DND-41 (cell line): ENCODE results near the gene ECHS1.

Experiments
- ATAC-seq: fragments of 200-7000 bp; cut with Tn5 transposase; 3 replicates; pipeline ENCODE4 v1.9.1; 2021; ENCODE audit warnings: low read depth; ENCODE audit not compliant: insufficient read depth
- DNase-seq: peaks from one replicate; pipeline ENCODE4 v3.0.0-alpha.2; 2020
- H2AFZ ChIP-seq: 2 replicates; pipeline ENCODE4 v1.6.0; 2012; ENCODE audit warnings: low read depth, low read length
- H3K27ac ChIP-seq: 2 replicates; pipeline ENCODE4 v1.5.1; 2012; ENCODE audit warnings: low read length, inconsistent platforms
- H3K27me3 ChIP-seq: fragments of 200-600 bp; sonication (generic); 2 replicates; pipeline ENCODE4 v1.6.0; 2012; ENCODE audit warnings: low read length, mild to moderate bottlenecking, inconsistent platforms; ENCODE audit not compliant: insufficient read depth, poor library complexity
- H3K36me3 ChIP-seq: 2 replicates; pipeline ENCODE4 v1.5.1; 2012; ENCODE audit warnings: low read length, inconsistent platforms; ENCODE audit not compliant: insufficient read depth
- H3K4me1 ChIP-seq: 2 replicates; pipeline ENCODE4 v1.5.1; 2012; ENCODE audit warnings: mild to moderate bottlenecking, low read length; ENCODE audit not compliant: insufficient read depth
- H3K4me2 ChIP-seq: 2 replicates; pipeline ENCODE4 v1.6.0; 2012; ENCODE audit warnings: mild to moderate bottlenecking, moderate library complexity, low read length, inconsistent platforms; ENCODE audit not compliant: insufficient read depth
- H3K4me3 ChIP-seq, 2 experiments: fragments of 200-600 bp in 1 of 2; shearing (Covaris generic) in 1 of 2; 2 replicates each; pipeline ENCODE4 v1.5.1; 2012 to 2016; ENCODE audit warnings: inconsistent platforms in 2 of 2, low read length in 2 of 2, mild to moderate bottlenecking in 2 of 2, low read depth in 1 of 2, moderate library complexity in 1 of 2
- H3K79me2 ChIP-seq: 2 replicates; pipeline ENCODE4 v1.6.0; 2012; ENCODE audit warnings: low read length, inconsistent platforms; ENCODE audit not compliant: insufficient read depth
- H3K9ac ChIP-seq: 2 replicates; pipeline ENCODE4 v1.6.0; 2012; ENCODE audit warnings: low read depth, mild to moderate bottlenecking, inconsistent platforms, low read length, moderate library complexity
- H3K9me3 ChIP-seq: 2 replicates; pipeline ENCODE4 v1.5.1; 2012; ENCODE audit warnings: low read length, moderate library complexity, mild to moderate bottlenecking, inconsistent platforms; ENCODE audit not compliant: insufficient read depth, severe bottlenecking
- H4K20me1 ChIP-seq: 2 replicates; pipeline ENCODE4 v1.6.0; 2012; ENCODE audit warnings: low read length; ENCODE audit not compliant: insufficient read depth
- CTCF ChIP-seq: IDR thresholded peaks from 2 replicates; pipeline ENCODE4 v1.5.1; 2012; ENCODE audit warnings: borderline replicate concordance, low read length, moderate library complexity, mild to moderate bottlenecking; ENCODE audit not compliant: poor library complexity, severe bottlenecking; ENCODE audit errors: extremely low read depth
- EZH2 ChIP-seq: IDR thresholded peaks from 3 replicates; pipeline ENCODE4 v1.6.1; 2012; ENCODE audit warnings: borderline replicate concordance, low read depth, mild to moderate bottlenecking, moderate library complexity, low read length, inconsistent platforms; ENCODE audit not compliant: severe bottlenecking

Gene ECHS1

DNA sequence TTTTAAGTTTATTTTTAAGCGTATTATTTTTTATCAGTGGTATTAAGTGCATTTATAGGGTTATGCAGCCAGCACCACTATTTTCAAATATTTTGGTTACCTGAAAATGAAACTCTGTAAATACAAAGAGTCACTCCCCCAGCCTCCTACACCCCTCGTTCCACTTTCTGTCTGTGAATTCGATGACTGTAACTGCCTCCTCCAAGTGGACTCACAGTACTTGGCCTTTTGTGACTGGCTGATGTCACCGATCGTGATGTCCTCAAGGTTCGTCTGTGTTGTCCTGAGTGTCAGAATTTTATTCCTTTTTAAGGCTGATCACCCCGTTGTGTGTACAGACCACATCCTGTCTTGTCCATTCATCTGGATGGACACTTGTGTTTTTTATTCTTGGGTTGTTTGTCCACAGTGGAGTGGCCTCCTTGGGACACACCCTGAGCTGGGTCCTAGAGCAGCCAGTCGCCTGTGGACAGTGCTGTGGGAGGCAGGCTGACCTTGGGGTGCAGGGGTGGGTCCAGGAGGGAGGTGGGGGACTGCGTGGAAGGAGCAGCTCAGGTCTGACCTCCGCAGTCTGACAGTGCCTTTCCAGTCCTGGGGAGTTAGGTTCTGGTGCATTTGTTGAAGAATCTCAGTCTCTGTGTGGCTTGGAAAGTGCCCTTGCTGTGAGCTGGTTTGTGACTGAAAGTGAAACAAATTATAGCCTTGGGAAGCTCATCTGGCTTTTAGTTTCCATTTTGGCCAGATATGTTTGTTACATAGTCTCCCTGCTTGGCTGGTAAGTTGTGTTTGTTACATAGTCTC, 27.7 kb upstream of the ECHS1 start:
- no peak for DNase-seq
- Histone ChIP-seq H3K27me3 (no peaks in the 10 kb centered on the region), H4K20me1 (peaks cover 28% of the 10 kb centered on the region), H3K9me3 (no peaks in the 10 kb centered on the region), H3K4me3 (no peak overlapping the region), H3K27ac (no peak overlapping the region), H3K4me1 (peaks cover 5% of the 10 kb centered on the region), H3K36me3 (peaks cover 94% of the 10 kb centered on the region), H2AFZ (no peak overlapping the region), H3K4me2 (no peak overlapping the region), H3K9ac (no peak overlapping the region), H3K79me2 (peaks cover 68% of the 10 kb centered on the region)
- TF ChIP-seq CTCF = no peak
- no peak for ATAC-seq

- DNase-seq (no peak), ATAC-seq (no peak)
- Histone ChIP-seq H3K79me2 (peaks cover 69% of the 10 kb centered on the region), H3K4me1 (peaks cover 18% of the 10 kb centered on the region), H3K4me3 (no peak overlapping the region), H4K20me1 (peaks cover 33% of the 10 kb centered on the region), H3K27ac (no peak overlapping the region), H3K9me3 (no peaks in the 10 kb centered on the region), H3K4me2 (no peak overlapping the region), H2AFZ (no peak overlapping the region), H3K9ac (no peak overlapping the region), H3K27me3 (no peaks in the 10 kb centered on the region), H3K36me3 (peaks cover 84% of the 10 kb centered on the region)
- TF ChIP-seq EZH2 (no peak), CTCF (no peak)
Measured at GRCh38 chr10:133399123-133399601, 26.0 kb upstream of the ECHS1 start.

GRCh38 chr10:133397938-133398337, 24.8 kb upstream of the ECHS1 start:
- H3K4me1 ChIP-seq = peaks cover 23% of the 10 kb centered on the region
- no peak for DNase-seq
- no peak for TF ChIP-seq CTCF
- no peak for TF ChIP-seq EZH2
- H3K27ac ChIP-seq = no peak overlapping the region
- no peak overlapping the region for H3K4me2 ChIP-seq
- H4K20me1 ChIP-seq = peaks cover 29% of the 10 kb centered on the region
- no peak overlapping the region for H2AFZ ChIP-seq
- H3K4me3 ChIP-seq = no peak overlapping the region
- no peaks in the 10 kb centered on the region for H3K9me3 ChIP-seq
- ATAC-seq = no peak
- no peak overlapping the region for H3K9ac ChIP-seq
- peaks cover 74% of the 10 kb centered on the region for H3K36me3 ChIP-seq
- peaks cover 68% of the 10 kb centered on the region for H3K79me2 ChIP-seq
- H3K27me3 ChIP-seq = no peaks in the 10 kb centered on the region
